H1 (cell line): ENCODE data around the gene TMEM212. TPM values are rescaled to one million over a fixed set of nuclear protein-coding genes. Genes with fewer than 3 reads are reported as not detected.

Experiments
- CTCF ChIA-PET: fragments of 300-600 bp; sonication (Branson Sonifier 250); formaldehyde crosslinking; loops from one replicate; lab custom pipeline; 2021; ENCODE audit not compliant: partially characterized antibody; lab: Charles Lee
- POLR2A ChIA-PET: fragments of 300-600 bp; sonication (Branson Sonifier 250); formaldehyde crosslinking; loops from one replicate; lab custom pipeline; 2021; ENCODE audit warnings: inconsistent platforms; ENCODE audit not compliant: partially characterized antibody; lab: Charles Lee
- DNase-seq, 2 experiments: peaks; one replicate each; pipeline versions ENCODE4 v3.0.0 to v3.0.0-alpha.2; 2010 to 2022; ENCODE audit warnings: low spot score in 2 of 2, low read depth in 1 of 2, mixed read lengths in 1 of 2
- FAIRE-seq: peaks from 2 replicates; lab custom pipeline; 2011; peaks lifted over from hg19 to GRCh38; lab: Jason Lieb, UNC
- H2AFZ ChIP-seq: 2 replicates; pipeline ENCODE4 v1.8.1; 2012; ENCODE audit warnings: low read length, inconsistent platforms
- H2AK5ac ChIP-seq: 2 replicates; pipeline ENCODE4 v1.6.1; 2013; ENCODE audit warnings: low read depth, low read length
- H2BK120ac ChIP-seq: replicated peaks from 2 replicates; pipeline ENCODE3; 2013; ENCODE audit warnings: low read depth, low read length, inconsistent platforms
- H2BK12ac ChIP-seq: 2 replicates; pipeline ENCODE4 v1.6.1; 2013; ENCODE audit warnings: low read depth, low read length
- H2BK15ac ChIP-seq: 2 replicates; pipeline ENCODE4 v1.6.1; 2013; ENCODE audit warnings: low read length
- H2BK20ac ChIP-seq: 2 replicates; pipeline ENCODE4 v1.6.1; 2013; ENCODE audit warnings: low read length
- H2BK5ac ChIP-seq: 2 replicates; pipeline ENCODE4 v1.6.1; 2013; ENCODE audit warnings: low read depth, low read length
- H3K14ac ChIP-seq: 2 replicates; pipeline ENCODE4 v1.6.1; 2013; ENCODE audit warnings: inconsistent platforms; ENCODE audit not compliant: insufficient read length
- H3K18ac ChIP-seq: 2 replicates; pipeline ENCODE4 v1.6.1; 2013; ENCODE audit warnings: low read length; ENCODE audit errors: extremely low read depth
- H3K23ac ChIP-seq: 2 replicates; pipeline ENCODE4 v1.6.1; 2013; ENCODE audit warnings: inconsistent platforms; ENCODE audit not compliant: insufficient read length
- H3K23me2 ChIP-seq: 2 replicates; pipeline ENCODE4 v1.6.1; 2013; ENCODE audit warnings: low read depth, low read length
- H3K27ac ChIP-seq: 2 replicates; pipeline ENCODE4 v1.6.1; 2011; ENCODE audit warnings: low read depth, low read length, inconsistent platforms
- H3K27me3 ChIP-seq, 4 experiments: replicated peaks in 1 of 4; 1 replicate in 1 of 4; 2 replicates in 3 of 4; pipeline versions ENCODE4 v1.6.1 to v1.8.1; 2011 to 2013; ENCODE audit warnings: low read length in 3 of 4, mild to moderate bottlenecking in 3 of 4, inconsistent platforms in 2 of 4, mixed read lengths in 2 of 4, moderate library complexity in 1 of 4; ENCODE audit not compliant: control insufficient read depth in 3 of 4, insufficient read depth in 3 of 4; ENCODE audit errors: extremely low read depth in 1 of 4
- H3K36me3 ChIP-seq, 4 experiments: 2 replicates each; pipeline versions ENCODE4 v1.6.1 to v1.8.1; 2011 to 2013; ENCODE audit warnings: mild to moderate bottlenecking in 4 of 4, low read length in 3 of 4, moderate library complexity in 2 of 4, control low read depth in 1 of 4, inconsistent platforms in 1 of 4; ENCODE audit not compliant: insufficient read depth in 4 of 4, control insufficient read depth in 2 of 4
- H3K4ac ChIP-seq: replicated peaks from 2 replicates; pipeline ENCODE3; 2013; ENCODE audit warnings: low read length, low read depth, mixed read lengths, inconsistent platforms; ENCODE audit not compliant: insufficient read length
- H3K4me1 ChIP-seq, 4 experiments: replicated peaks in 1 of 4; 1 replicate in 1 of 4; 2 replicates in 3 of 4; pipeline versions ENCODE4 v1.6.1 to v1.8.1; 2011 to 2013; ENCODE audit warnings: low read length in 3 of 4, inconsistent platforms in 2 of 4, mixed read lengths in 1 of 4; ENCODE audit not compliant: insufficient read depth in 4 of 4, control insufficient read depth in 3 of 4
- H3K4me2 ChIP-seq, 2 experiments: 2 replicates each; pipeline versions ENCODE4 v1.6.1 to v1.8.1; 2011 to 2013; ENCODE audit warnings: low read depth in 2 of 2, low read length in 2 of 2, control low read depth in 1 of 2, inconsistent platforms in 1 of 2, mild to moderate bottlenecking in 1 of 2; ENCODE audit not compliant: insufficient read depth in 1 of 2
- H3K4me3 ChIP-seq, 4 experiments: fragments of 200-600, 300-600 bp in 1 of 4; sonication (generic), shearing (Covaris generic), sonication (Bioruptor Twin) in 1 of 4; 2 replicates each; pipeline versions ENCODE4 v1.5.1 to v1.8.1; 2011 to 2016; ENCODE audit warnings: low read length in 4 of 4, low read depth in 3 of 4, control low read depth in 2 of 4, inconsistent platforms in 2 of 4, mild to moderate bottlenecking in 2 of 4, mixed read lengths in 1 of 4, moderate library complexity in 1 of 4; ENCODE audit not compliant: insufficient read depth in 2 of 4; ENCODE audit errors: extremely low read depth in 1 of 4
- H3K56ac ChIP-seq: replicated peaks from 2 replicates; pipeline ENCODE3; 2013; ENCODE audit warnings: low read depth, mild to moderate bottlenecking, mixed read lengths, low read length, inconsistent platforms; ENCODE audit not compliant: insufficient read length
- H3K79me1 ChIP-seq: 2 replicates; pipeline ENCODE4 v1.6.1; 2013; ENCODE audit warnings: low read depth, low read length, control low read depth
- H3K79me2 ChIP-seq, 2 experiments: 2 replicates each; pipeline versions ENCODE4 v1.6.1 to v1.8.1; 2012 to 2013; ENCODE audit warnings: low read length in 2 of 2, mild to moderate bottlenecking in 2 of 2, inconsistent platforms in 1 of 2; ENCODE audit not compliant: insufficient read depth in 2 of 2, control insufficient read depth in 1 of 2
- H3K9ac ChIP-seq, 4 experiments: replicated peaks in 1 of 4; 1 replicate in 1 of 4; 2 replicates in 3 of 4; pipeline versions ENCODE4 v1.6.1 to v1.8.1; 2011 to 2013; ENCODE audit warnings: low read depth in 3 of 4, low read length in 3 of 4, control low read depth in 2 of 4, mild to moderate bottlenecking in 2 of 4, moderate library complexity in 2 of 4, inconsistent platforms in 1 of 4; ENCODE audit errors: extremely low read depth in 1 of 4
- H3K9me3 ChIP-seq, 2 experiments: 2 replicates each; pipeline versions ENCODE4 v1.6.1 to v1.8.1; 2012 to 2013; ENCODE audit warnings: mild to moderate bottlenecking in 2 of 2, moderate library complexity in 2 of 2, control low read depth in 1 of 2, inconsistent platforms in 1 of 2, low read depth in 1 of 2, low read length in 1 of 2, mixed read lengths in 1 of 2; ENCODE audit not compliant: insufficient read depth in 2 of 2
- H4K20me1 ChIP-seq, 2 experiments: replicated peaks in 1 of 2; 2 replicates each; pipeline versions ENCODE3 to v1.8.1; 2011 to 2013; ENCODE audit warnings: inconsistent platforms in 2 of 2, low read length in 2 of 2, mild to moderate bottlenecking in 1 of 2; ENCODE audit not compliant: insufficient read depth in 2 of 2, control insufficient read depth in 1 of 2
- H4K5ac ChIP-seq: 2 replicates; pipeline ENCODE4 v1.6.1; 2013; ENCODE audit warnings: low read length, low read depth, mixed read lengths, inconsistent platforms; ENCODE audit not compliant: insufficient read length
- H4K8ac ChIP-seq: 2 replicates; pipeline ENCODE4 v1.8.0; 2013; ENCODE audit warnings: mild to moderate bottlenecking, moderate library complexity, low read length, inconsistent platforms; ENCODE audit not compliant: insufficient read depth; ENCODE audit errors: extremely low read depth
- H4K91ac ChIP-seq: replicated peaks from 2 replicates; pipeline ENCODE3; 2013; ENCODE audit warnings: low read length, mixed read lengths, inconsistent platforms; ENCODE audit not compliant: insufficient read length
- BACH1 ChIP-seq: IDR thresholded peaks from 2 replicates; pipeline ENCODE4 v1.6.1; 2012; ENCODE audit warnings: low read length, improper control_type of control experiment
- E2F6 ChIP-seq: IDR thresholded peaks from 2 replicates; pipeline ENCODE4 v1.6.1; 2012; ENCODE audit warnings: inconsistent platforms
- EGR1 ChIP-seq: IDR thresholded peaks from 2 replicates; pipeline ENCODE4 v1.6.1; 2011; ENCODE audit warnings: low read depth, low read length, borderline replicate concordance
- FOSL1 ChIP-seq: IDR thresholded peaks from 2 replicates; pipeline ENCODE4 v1.6.1; 2011; ENCODE audit warnings: mild to moderate bottlenecking, low read depth, low read length, moderate library complexity; ENCODE audit not compliant: insufficient read depth
- POU5F1 ChIP-seq: IDR thresholded peaks from 2 replicates; pipeline ENCODE4 v1.6.1; 2011; ENCODE audit warnings: low read depth, mild to moderate bottlenecking, low read length, moderate library complexity
- RAD21 ChIP-seq, 2 experiments: IDR thresholded peaks in 1 of 2; conservative IDR thresholded peaks in 1 of 2; 2 replicates each; pipeline ENCODE4 v1.6.1; 2011; ENCODE audit warnings: low read depth in 2 of 2, low read length in 2 of 2, improper control_type of control experiment in 1 of 2, inconsistent platforms in 1 of 2, mild to moderate bottlenecking in 1 of 2, moderate library complexity in 1 of 2
- RBBP5 ChIP-seq: IDR thresholded peaks from 2 replicates; pipeline ENCODE4 v1.7.1; 2012; ENCODE audit warnings: low read depth, mild to moderate bottlenecking, inconsistent platforms, low read length, moderate library complexity, borderline replicate concordance
- RNF2 ChIP-seq: fragments of 200-900, 300-1000 bp; sonication (generic); IDR thresholded peaks from 2 replicates; pipeline ENCODE4 v1.7.1; 2016; ENCODE audit warnings: borderline replicate concordance, low read depth, mild to moderate bottlenecking, antibody characterized with exemption, low read length; ENCODE audit not compliant: poor library complexity, severe bottlenecking; ENCODE audit errors: missing control alignments
- SAP30 ChIP-seq: fragments of 300-600 bp; sonication (generic); IDR thresholded peaks from 2 replicates; pipeline ENCODE4 v1.7.1; 2012; ENCODE audit warnings: low read length, moderate library complexity, mild to moderate bottlenecking, inconsistent platforms; ENCODE audit not compliant: insufficient read depth, insufficient replicate concordance
- SIX5 ChIP-seq: IDR thresholded peaks from 2 replicates; pipeline ENCODE4 v1.6.1; 2011; ENCODE audit warnings: mild to moderate bottlenecking, low read depth, low read length
- SUZ12 ChIP-seq: fragments of 200-600 bp; sonication (generic); IDR thresholded peaks from 2 replicates; pipeline ENCODE4 v1.6.1; 2012; ENCODE audit warnings: mild to moderate bottlenecking, inconsistent platforms, low read length, moderate library complexity, mixed read lengths
- WGBS, 2 experiments: shearing (Covaris generic) in 1 of 2; methylation state at CpG; one replicate each; pipeline versions ENCODE4 v1.1.6 to v1.1.7; 2013 to 2015; ENCODE audit warnings: low lambda C conversion rate in 2 of 2, mixed read lengths in 2 of 2, inconsistent platforms in 1 of 2, low coverage in 1 of 2, missing lambda C conversion rate in 1 of 2; ENCODE audit not compliant: insufficient replicate concordance in 2 of 2, insufficient coverage in 1 of 2, insufficient read length in 1 of 2; ENCODE audit errors: extremely low coverage in 1 of 2, missing lambda C conversion rate in 1 of 2; 5-methylcytosine and 5-hydroxymethylcytosine counted together
- polyA plus RNA-seq, 7 experiments: library from polyadenylated mRNA; depleted of rRNA in 3 of 7; stranded (reverse) in 5 of 7; unstranded in 2 of 7; fragments of >200 nt in 5 of 7; fragments of 200-250 nt in 2 of 7; gene quantifications; 1 replicate in 5 of 7; 2 replicates in 1 of 7; 4 replicates in 1 of 7; pipeline versions ENCODE4 v1.2.1 to v1.2.3, GENCODE V29; 2011 to 2013; ENCODE audit warnings: missing spikeins in 2 of 7, mixed read lengths in 2 of 7
- total RNA-seq: library from RNA; stranded (reverse); fragmentation: NEBNext Ultra II Directional; extraction: Animal tissue kit (Norgen Biotek cat#: 25700); gene quantifications from 2 replicates; pipeline ENCODE4 v1.2.1, GENCODE V29; 2021
- TF ChIP-seq, protein P1 (sequence below): IDR thresholded peaks from 2 replicates; pipeline ENCODE4 v1.6.1; 2011; ENCODE audit warnings: low read depth, mild to moderate bottlenecking, low read length; ENCODE audit not compliant: insufficient read depth

Gene TMEM212
- total and polyA plus RNA-seq, 2 of the 8 experiments (the other 6 are each of a cell fraction or from before 2014, with no cell fraction given): not detected

- Histone ChIP-seq H3K4me1 (peaks cover 0 to 4% (median 0%) of the 10 kb centered on the region in 4 experiments; a peak in 1 of 7 replicates), H4K20me1 (no peaks in the 10 kb centered on the region), H3K23me2 (no peaks in the 10 kb centered on the region), H2BK5ac (no peak overlapping the region), H3K79me1 (no peaks in the 10 kb centered on the region), H3K9me3 (no peaks in the 10 kb centered on the region), H4K91ac (no peak overlapping the region), H3K4me3 (no peak overlapping the region), H3K14ac (no peak overlapping the region), H2BK120ac (no peak overlapping the region), H3K18ac (no peak overlapping the region), H3K27me3 (no peaks in the 10 kb centered on the region), H3K27ac (no peak overlapping the region), H2AFZ (no peak overlapping the region), H2BK15ac (no peak overlapping the region), H3K4me2 (no peak overlapping the region), H3K4ac (no peak overlapping the region), H2BK20ac (no peak overlapping the region), H4K5ac (no peak overlapping the region), H3K9ac (no peak overlapping the region), H2AK5ac (no peak overlapping the region), H3K79me2 (no peaks in the 10 kb centered on the region), H4K8ac (no peak overlapping the region), H2BK12ac (no peak overlapping the region), H3K56ac (no peak overlapping the region), H3K23ac (no peak overlapping the region), H3K36me3 (no peaks in the 10 kb centered on the region)
- 89% methylated on average over 3 of the region's 3 CpGs; no CpG with 5 or more reads in 1 of the 2 experiments for WGBS, 2 experiments
- FAIRE-seq (no peak), DNase-seq (no peak)
- CTCF ChIA-PET: interaction anchor here (1.0 to 2.6 kb wide), 4 partner anchors 12 to 188 kb away, joined by 3 to 8 read pairs (median 4); no protein-coding TSS in a partner anchor
- POLR2A ChIA-PET: no interaction called here
- TF ChIP-seq SAP30 (no peak), RBBP5 (no peak), EGR1 (no peak), E2F6 (no peak), SUZ12 (no peak), RAD21 (IDR thresholded peaks at IDR 0.05 in 1 of 2, conservative IDR thresholded peaks at IDR 0.05 in 1 of 2; ENCODE audit: low read depth in 2 of 2, low read length in 2 of 2) (no peak), FOSL1 (no peak), POU5F1 (no peak), SIX5 (no peak), RNF2 (no peak), BACH1 (no peak)
- TF ChIP-seq, protein P1, sequence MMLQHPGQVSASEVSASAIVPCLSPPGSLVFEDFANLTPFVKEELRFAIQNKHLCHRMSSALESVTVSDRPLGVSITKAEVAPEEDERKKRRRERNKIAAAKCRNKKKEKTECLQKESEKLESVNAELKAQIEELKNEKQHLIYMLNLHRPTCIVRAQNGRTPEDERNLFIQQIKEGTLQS: no peak
Measured at GRCh38 chr3:171802590-171802956, 40.6 kb upstream of the TMEM212 start.
